Uterus (tissue), 2 donors: ENCODE data around the gene CRIP2.

Experiments used
- CTCF ChIP-seq, 4 experiments: fragments of 200-600 bp in 2 of 4; fragments of 450-650 bp in 2 of 4; sonication (generic) in 2 of 4; IDR thresholded peaks; one replicate each; pipeline ENCODE4 v1.5.1; 2016 to 2019; ENCODE audit warnings: antibody characterized with exemption in 4 of 4, mild to moderate bottlenecking in 2 of 4, moderate library complexity in 1 of 4
- POLR2A ChIP-seq, 2 donors: fragments of 450-650 bp; IDR thresholded peaks; one replicate each; pipeline ENCODE4 v1.6.1; 2016; ENCODE audit warnings: antibody characterized with exemption in 2 of 2, mild to moderate bottlenecking in 1 of 2, moderate library complexity in 1 of 2

- TF ChIP-seq POLR2A (IDR thresholded peaks at IDR 0.05) = no peak
- TF ChIP-seq CTCF (IDR thresholded peaks at IDR 0.05) = no peak
These were observed 5.0 kb downstream of the CRIP2 start for GRCh38 chr14:105479431-105480158.
